LNCAP (cell line): ENCODE results near the gene TMEM45B.

Source experiments
- CTCF ChIP-seq: fragments of 450-650 bp; IDR thresholded peaks from 2 replicates; pipeline ENCODE4 v1.5.1; 2017; ENCODE audit warnings: mild to moderate bottlenecking

The TMEM45B gene

DNA sequence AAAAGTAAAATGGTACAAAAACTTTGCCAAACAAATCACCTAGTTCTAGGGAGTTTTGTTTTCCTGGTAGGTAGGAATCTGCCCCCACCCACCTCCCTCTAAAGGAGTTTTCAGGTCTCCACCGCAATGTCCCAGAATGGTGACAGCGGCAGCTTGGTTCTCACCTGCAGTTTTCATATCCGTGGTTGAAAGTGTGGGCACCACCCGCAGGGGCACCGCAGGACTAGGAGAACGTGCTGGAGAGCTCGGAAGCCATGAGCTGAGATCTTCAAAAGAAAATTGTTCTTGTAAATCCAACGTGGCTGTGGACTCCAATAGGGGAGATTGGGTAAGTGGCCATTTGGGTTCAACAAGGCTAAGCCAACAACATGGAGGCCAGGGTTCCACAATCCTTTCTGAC, 68.9 kb downstream of the TMEM45B start:
- TF ChIP-seq CTCF, result no peak

DNA sequence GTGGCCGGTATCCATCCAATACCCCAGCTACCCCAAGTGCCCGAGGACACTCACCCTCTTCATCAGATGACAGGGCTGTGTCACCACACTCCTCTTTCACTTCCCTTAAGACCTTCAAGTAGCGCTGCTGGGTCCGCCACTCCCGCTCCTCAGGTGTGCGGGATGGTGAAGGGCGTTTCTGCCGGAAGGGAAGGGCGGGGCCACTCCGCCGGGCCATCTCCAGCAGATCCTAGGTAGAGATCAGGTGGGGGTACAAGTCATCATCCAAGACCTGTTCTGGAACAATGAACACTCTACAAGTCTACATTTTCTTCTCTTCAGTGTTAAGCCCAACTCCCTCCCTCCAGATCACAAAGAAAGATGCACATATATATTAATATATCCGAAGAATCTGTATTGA, 69.7 kb downstream of the TMEM45B start:
- TF ChIP-seq CTCF, result no peak

DNA sequence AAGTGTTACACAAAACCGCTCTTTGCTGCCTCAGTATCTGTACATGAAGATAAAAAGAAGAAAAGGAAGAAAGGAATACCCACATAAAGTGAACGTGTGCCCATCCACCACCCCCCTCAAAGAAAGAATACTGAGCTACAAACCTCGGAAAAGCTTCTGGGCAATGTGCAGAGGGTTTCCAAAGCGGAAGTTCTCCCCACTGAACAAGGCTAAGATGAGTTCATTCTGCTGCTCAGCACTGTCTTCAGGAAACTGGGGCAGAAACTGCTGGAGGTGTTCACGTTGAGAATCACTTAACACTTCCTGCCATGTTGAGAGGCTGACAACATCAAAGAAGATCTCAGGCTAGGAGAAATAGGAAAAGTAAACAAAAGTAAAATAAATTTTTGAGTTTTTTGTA, 72.8 kb downstream of the TMEM45B start:
- TF ChIP-seq CTCF, result no peak

DNA sequence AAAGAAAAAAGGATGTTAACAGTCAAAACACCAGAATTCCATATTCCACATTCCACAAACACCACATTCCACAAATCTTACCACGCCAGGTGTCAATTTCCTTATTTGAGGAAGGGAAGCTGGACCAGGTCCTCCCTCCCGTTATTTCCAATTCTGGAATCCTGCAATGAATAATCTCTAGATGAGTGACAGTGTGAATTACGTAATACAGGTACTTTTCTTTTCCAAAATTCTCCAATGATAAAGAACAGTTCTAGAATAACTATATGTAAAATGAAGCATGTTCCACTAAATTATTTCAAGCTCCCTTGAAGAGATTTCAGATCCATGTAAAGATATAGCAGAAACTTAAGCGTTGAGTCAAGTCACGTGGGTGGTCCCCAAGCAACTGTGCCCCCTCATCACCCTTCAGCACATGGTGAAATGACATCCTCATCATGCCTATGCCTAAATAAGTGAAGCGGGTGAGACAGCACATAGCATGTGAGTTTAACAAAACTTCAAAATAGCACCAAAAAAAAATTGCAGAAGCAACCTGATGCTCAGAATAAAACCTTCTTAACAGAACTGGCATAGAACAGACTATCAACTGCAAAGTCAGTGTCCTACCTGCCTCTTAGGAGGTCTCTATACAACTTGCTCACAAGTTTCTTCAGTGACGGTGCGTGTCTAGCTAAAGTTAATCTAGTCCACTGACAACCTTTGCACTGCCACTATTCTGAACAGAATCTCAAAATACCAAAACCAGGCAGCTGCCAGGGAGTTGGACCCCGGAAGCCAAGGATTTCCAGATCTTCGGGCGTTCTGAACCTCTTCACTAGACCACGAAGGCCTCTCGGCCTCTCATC, 78.9 kb downstream of the TMEM45B start:
- TF ChIP-seq CTCF, result no peak

GRCh38 chr11:129895126-129896041, 79.7 kb downstream of the TMEM45B start, which contains the start of gene NFRKB:
NFRKB (minus strand) TSS chr11:129895578; CDS start chr11:129892849, 2,729 bp downstream.
- no peak; the same call in 1 of the 2 replicates for TF ChIP-seq CTCF

GRCh38 chr11:129896062-129896461, 80.4 kb downstream of the TMEM45B start:
- TF ChIP-seq CTCF, result no peak

DNA sequence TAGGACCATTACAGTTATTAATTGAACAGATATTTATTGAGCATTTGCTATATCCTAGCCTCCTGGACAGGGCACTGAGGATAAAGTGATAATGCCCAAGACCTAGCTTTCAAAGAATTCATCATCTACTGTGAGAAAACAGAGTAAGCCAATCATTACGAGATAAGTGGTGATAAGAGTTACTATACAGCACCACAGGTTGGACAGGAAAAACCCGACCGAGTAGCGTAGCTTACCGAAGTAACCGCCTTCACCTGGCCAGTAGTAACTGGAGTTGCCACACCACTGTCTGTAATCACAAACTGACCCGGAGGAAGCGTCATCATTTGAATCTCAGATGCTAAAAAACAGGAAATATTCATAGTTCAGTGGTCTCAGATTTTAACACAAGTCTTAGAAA, 89.8 kb downstream of the TMEM45B start:
- no peak for TF ChIP-seq CTCF
